ENCODE data around the gene EPB41L3.

EPB41L3 gene

DNA sequence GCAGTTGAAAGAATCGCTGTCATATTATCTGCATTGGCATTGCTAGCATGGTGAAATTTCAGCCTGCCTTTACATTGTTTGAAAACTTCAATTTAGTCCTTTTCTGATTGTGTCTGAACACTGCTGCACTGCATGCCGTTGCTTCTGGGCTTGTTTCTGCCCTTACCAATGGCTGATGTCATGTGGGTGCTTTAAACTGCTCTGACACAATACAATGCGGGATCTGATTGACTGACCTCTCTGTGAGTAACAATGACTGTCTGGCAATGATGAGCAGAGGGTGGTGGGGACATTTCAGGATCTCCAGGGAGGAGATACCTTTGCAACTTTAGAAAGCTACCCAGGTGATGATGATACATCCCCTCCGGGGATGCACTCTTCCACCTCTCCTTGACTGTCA is 128.8 kb downstream of the EPB41L3 start:
- no peak for DNase-seq (ENCODE audit: extremely low read depth, insufficient read length)
- peaks cover 1% of the 10 kb centered on the region; the same call in 1 of the 2 replicates for H3K27me3 ChIP-seq (replicated peaks; ENCODE audit: control insufficient read depth, insufficient read depth, low read length)
- H3K36me3 ChIP-seq (ENCODE audit: control insufficient read depth, insufficient read depth, low read length): no peaks in the 10 kb centered on the region
- TF ChIP-seq, protein P1, sequence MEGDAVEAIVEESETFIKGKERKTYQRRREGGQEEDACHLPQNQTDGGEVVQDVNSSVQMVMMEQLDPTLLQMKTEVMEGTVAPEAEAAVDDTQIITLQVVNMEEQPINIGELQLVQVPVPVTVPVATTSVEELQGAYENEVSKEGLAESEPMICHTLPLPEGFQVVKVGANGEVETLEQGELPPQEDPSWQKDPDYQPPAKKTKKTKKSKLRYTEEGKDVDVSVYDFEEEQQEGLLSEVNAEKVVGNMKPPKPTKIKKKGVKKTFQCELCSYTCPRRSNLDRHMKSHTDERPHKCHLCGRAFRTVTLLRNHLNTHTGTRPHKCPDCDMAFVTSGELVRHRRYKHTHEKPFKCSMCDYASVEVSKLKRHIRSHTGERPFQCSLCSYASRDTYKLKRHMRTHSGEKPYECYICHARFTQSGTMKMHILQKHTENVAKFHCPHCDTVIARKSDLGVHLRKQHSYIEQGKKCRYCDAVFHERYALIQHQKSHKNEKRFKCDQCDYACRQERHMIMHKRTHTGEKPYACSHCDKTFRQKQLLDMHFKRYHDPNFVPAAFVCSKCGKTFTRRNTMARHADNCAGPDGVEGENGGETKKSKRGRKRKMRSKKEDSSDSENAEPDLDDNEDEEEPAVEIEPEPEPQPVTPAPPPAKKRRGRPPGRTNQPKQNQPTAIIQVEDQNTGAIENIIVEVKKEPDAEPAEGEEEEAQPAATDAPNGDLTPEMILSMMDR (IDR thresholded peaks at IDR 0.05; ENCODE audit: insufficient read depth, low read length, poor library complexity, severe bottlenecking): no peak
- H3K4me3 ChIP-seq (replicated peaks; ENCODE audit: low read depth, low read length): no peak overlapping the region

DNA sequence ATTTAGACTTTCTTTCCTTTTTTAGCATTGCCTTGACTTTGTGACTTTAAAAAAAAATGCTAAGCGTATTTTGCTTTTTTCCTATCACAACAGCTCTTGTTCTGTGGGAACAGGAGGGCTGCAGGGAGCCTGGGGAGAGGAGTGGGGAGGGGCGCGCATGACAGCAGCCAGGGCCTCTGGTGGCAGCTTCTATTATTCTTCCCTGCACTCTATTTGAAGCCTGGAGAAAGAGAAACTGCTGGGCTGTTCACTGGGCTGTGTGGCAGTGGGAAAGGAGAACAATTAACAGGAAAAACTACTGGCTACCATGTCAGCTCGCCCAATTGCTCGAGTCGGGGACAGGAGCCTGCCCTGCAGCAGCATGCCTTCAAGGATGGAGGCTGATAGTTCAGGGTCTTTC is 129.3 kb downstream of the EPB41L3 start:
- TF ChIP-seq, protein P1 (IDR thresholded peaks at IDR 0.05; ENCODE audit: insufficient read depth, low read length, poor library complexity, severe bottlenecking): no peak
- Histone ChIP-seq H3K27me3 (replicated peaks; ENCODE audit: control insufficient read depth, insufficient read depth, low read length) (peaks cover 1% of the 10 kb centered on the region; the same call in 1 of the 2 replicates), H3K36me3 (ENCODE audit: control insufficient read depth, insufficient read depth, low read length) (no peaks in the 10 kb centered on the region), H3K4me3 (replicated peaks; ENCODE audit: low read depth, low read length) (no peak overlapping the region)
- DNase-seq (ENCODE audit: extremely low read depth, insufficient read length): no peak

DNA sequence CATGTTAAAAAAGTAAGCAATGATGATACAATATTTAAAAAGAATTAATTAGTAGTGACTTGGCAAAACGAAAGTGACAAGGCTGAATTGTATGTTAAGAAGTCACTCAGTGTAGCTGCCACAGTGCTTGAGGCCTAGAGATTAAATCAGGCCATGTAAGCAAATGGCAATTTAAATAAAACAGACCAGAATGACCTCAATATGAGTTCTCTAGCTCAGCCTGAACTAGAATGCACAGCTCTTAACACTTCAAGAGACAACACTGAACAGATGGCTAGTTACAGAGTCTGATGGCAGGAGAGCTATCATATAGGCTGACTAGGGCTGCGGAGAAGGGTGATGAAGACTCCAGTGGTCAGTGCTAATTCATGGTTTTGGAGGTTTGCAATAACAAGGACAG is 130.3 kb downstream of the EPB41L3 start:
- H3K27me3 ChIP-seq (replicated peaks; ENCODE audit: control insufficient read depth, insufficient read depth, low read length): peaks cover 1% of the 10 kb centered on the region; the same call in 1 of the 2 replicates
- no peaks in the 10 kb centered on the region for H3K36me3 ChIP-seq (ENCODE audit: control insufficient read depth, insufficient read depth, low read length)
- DNase-seq (ENCODE audit: extremely low read depth, insufficient read length): no peak
- H3K4me3 ChIP-seq (replicated peaks; ENCODE audit: low read depth, low read length): no peak overlapping the region
- TF ChIP-seq, protein P1 (IDR thresholded peaks at IDR 0.05; ENCODE audit: insufficient read depth, low read length, poor library complexity, severe bottlenecking): no peak

DNA sequence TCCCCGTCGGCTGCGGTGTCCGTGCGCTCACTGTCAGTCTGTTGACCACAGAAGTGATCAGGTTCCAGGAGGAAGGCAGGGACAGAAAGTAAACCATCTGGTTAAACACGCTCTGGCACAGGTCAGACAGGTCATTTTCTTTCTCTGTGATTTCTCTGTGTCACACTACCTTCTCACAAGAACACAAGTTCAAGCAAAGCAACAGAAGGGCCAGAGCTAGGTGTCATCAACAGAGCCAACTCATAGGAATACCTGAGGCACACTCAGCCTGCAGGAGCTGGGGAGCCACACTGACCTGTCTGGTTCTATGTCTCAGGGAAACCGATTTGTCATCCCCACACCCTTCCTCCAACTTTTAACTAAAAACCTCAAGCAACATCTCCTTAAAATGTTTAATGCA is 133.2 kb downstream of the EPB41L3 start:
- H3K4me3 ChIP-seq (replicated peaks; ENCODE audit: low read depth, low read length): no peak overlapping the region
- no peak for DNase-seq (ENCODE audit: extremely low read depth, insufficient read length)
- TF ChIP-seq, protein P1 (IDR thresholded peaks at IDR 0.05; ENCODE audit: insufficient read depth, low read length, poor library complexity, severe bottlenecking): no peak

DNA sequence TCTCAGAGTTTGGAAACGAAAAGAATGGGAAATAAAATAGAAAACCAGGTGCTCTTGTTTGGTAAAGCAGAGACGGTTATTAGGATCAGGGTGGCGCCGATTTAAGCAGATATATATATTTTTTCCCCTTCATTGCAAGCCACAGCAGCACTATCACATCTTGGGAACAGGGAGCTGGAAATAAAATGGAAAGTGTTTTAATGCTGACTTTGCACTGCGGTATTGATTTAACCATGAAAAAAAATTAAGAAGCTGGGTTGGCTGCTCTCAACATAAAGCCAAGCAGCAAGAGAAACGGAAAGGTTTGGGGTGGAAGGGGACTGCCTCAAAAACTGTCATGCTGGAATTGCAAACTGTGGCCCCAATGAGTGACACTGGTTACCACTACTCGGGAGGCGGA is 145.5 kb downstream of the EPB41L3 start:
- TF ChIP-seq, protein P1 (IDR thresholded peaks at IDR 0.05; ENCODE audit: insufficient read depth, low read length, poor library complexity, severe bottlenecking): no peak
- H3K4me3 ChIP-seq (replicated peaks; ENCODE audit: low read depth, low read length): no peak overlapping the region
- DNase-seq (ENCODE audit: extremely low read depth, insufficient read length): no peak
- H3K27me3 ChIP-seq (replicated peaks; ENCODE audit: control insufficient read depth, insufficient read depth, low read length): no peaks in the 10 kb centered on the region
- no peaks in the 10 kb centered on the region for H3K36me3 ChIP-seq (ENCODE audit: control insufficient read depth, insufficient read depth, low read length)

More for the DNA sequence above, 133.2 kb downstream of the EPB41L3 start:
- H3K36me3 ChIP-seq (ENCODE audit: control insufficient read depth, insufficient read depth, low read length): no peaks in the 10 kb centered on the region
- peaks cover 1% of the 10 kb centered on the region; the same call in 1 of the 2 replicates for H3K27me3 ChIP-seq (replicated peaks; ENCODE audit: control insufficient read depth, insufficient read depth, low read length)

DNA sequence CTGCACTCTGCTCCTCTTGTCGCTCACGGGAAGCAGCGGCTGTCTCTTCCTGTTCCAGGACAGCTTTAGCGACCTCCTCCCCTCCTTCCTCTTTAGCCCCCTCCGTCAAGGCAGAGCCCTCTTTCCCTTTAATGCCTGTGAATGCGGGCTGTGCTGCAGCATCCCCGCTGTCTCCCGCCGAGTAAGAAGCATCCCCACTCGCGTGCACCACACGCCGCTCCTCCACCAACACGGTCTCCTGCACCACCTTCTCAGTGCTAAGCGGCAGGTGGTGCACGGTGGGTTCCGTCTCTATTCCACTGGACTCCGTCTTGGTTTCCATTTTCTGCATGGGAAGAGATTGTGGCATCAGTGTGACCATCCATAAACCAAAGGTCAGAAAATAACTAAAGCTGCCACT is 146.7 kb downstream of the EPB41L3 start:
- no peaks in the 10 kb centered on the region for H3K36me3 ChIP-seq (ENCODE audit: control insufficient read depth, insufficient read depth, low read length)
- TF ChIP-seq, protein P1 (IDR thresholded peaks at IDR 0.05; ENCODE audit: insufficient read depth, low read length, poor library complexity, severe bottlenecking): no peak
- H3K4me3 ChIP-seq (replicated peaks; ENCODE audit: low read depth, low read length): no peak overlapping the region
- DNase-seq (ENCODE audit: extremely low read depth, insufficient read length): no peak
- H3K27me3 ChIP-seq (replicated peaks; ENCODE audit: control insufficient read depth, insufficient read depth, low read length): no peaks in the 10 kb centered on the region

Data from GM06990 (cell line).